Activated CD4-positive, alpha-beta T cell treated with anti-CD3 and anti-CD28 coated beads, Interleukin-2, Interleukin-4, amounts not matched to agents 100 ng/mL and 50 ng/mL, durations not matched to agents 16 hours and 8 hours (primary cell): ENCODE measurements around the gene PPP1CC.
A peak's percentile ranks its signal among the peaks of the same experiment; 100 is the strongest.
"Not testable (repeated sequence)": the region's sequence is repeated elsewhere in the genome, so short reads cannot be mapped to it uniquely, and the experiment has no call there.

Source experiments
- DNase-seq: peaks from one replicate; pipeline ENCODE4 v3.0.0-alpha.2; 2020; ENCODE audit warnings: low spot score

PPP1CC gene

DNA sequence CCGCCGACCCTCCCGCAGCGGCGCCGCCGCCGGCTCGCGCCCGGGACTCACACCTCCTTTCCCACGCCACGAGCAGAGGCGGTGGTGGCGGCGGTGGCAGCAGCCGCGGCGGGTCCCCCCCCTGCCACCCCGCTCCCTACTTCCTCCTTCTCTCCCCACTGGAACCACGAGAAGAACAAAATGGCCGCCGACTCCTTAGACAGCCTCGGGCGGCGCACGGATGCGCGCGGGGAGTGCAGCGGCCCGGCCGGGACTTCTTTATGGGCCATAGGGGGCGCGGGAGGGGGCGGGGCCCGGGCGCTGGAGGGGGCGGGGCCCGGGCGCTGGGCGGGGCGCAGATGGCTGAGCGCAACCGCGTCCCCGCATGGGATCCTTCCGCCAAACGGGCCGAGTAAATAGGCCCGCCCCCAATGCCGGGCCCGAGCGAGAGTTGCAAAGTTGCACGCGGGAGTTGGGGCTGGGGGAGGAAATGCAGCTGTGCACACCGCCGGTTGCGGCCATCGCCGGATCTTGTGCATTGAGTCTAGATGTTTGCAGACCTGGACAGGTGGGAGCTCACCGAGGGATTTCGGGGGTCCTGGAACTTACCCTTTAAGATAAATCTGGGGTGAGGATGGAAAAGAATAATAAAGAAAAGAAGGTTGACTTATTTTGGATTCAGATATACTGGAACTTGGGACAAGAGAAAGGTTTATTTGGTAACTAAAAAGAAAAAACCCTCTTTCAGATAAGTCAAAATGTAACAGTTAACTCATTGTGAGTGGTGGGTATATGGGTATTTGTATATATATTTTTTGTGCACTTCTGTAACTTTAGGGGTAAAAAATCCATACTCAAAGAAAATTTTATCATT, at the start of gene PPP1CC:
Gene PPP1CC, minus strand, starts transcription at position 174 of the 853 bp plus-strand sequence. CDS start 184 bp downstream, outside the sequence.
- peak; percentile 94 for DNase-seq

DNA sequence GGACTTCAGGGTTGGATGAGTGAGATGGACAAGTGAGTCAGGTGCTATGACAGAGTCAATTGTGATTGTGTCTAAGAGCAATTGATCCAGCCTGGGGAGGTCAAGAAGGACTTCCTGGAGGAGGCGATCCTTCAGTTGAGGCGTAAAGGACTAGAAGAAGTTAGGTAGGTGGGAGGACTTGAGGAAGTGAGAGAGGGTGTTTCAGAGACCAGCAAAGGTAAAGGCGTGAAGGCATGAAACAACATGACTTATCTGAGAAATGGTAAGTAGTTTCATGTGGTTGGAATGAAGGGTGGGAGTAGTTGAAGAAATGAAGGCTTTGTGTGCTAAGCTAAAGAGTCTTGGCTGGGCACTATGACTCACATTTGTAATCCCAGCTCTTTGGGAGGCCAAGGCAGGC, 48.9 kb upstream of the PPP1CC start:
- DNase-seq, result no peak

DNA sequence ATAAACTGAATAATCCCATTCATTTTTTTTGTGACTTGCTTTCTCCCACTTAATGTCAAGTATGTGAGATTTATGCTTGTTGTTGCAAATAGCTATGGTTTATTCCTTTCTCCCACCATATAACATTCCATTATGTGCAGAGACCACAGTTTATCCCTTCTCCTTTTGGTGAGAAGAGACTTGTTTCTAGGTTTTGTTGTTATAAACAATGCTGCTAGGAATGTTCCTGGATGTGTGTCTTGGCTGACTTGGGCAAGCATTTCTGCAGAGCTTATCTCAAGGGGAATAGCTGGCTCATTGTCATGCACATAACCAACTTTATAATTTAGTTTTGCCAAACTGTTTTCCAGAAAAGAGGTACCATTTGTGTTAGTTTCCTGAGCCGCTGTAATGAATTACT, 47.6 kb upstream of the PPP1CC start:
- no peak for DNase-seq

DNA sequence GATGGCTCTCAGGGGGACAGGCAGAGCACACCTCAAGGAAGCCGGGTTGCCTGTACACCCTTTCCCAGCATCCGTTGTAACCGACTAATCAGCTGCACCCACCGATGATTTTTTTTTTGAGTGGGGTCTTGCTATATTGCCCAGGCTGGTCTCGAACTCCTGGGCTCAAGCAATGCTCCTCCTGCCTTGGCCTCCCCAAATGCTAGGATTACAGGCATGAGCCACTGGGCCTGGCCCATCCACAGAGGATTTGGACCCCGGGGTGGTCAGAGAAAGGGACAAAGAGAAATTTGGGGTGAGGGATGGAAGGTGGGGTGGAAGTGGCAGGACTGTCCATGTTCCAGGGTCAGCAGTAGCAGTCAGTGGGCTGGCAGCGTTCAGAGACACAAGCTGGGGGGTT, 43.3 kb upstream of the PPP1CC start:
- DNase-seq, result no peak

DNA sequence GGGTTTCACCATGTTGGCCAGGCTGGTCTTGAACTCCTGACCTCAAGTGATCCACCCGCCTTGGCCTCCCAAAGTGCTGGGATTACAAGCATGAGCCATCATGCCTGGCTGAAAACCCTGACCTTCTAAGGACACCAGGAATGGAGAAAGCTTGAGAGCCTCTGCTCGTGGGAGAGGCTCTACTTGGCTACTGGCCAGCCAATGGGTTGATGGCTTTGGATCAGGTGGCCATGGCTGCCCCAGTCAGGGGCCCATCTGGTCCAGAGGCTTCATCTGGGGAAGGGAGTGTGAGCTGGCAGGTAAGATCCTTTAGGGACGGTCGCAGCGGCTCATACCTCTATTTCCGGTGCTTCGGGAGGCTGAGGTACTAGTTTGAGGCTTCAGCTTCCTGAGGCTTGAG, 42.5 kb upstream of the PPP1CC start:
- no peak for DNase-seq

DNA sequence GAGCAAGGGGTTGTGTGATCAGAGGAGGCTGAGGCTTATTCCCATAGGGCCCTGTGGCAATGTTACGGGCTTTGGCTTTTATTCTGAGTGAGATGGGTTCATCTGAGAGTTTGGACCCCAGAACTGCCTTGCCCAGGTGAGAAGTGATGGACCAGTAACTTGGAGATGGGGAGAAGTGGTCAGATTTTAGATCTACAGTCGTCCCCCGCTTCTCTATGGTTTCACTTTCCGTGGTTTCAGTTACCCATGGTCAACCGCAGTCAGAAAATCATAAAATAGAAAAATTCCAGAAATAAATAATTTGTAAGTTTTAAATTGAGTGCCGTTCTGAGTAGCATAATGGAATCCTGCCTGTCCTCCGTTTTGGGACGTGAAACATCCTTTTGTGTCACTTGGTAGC, 40.2 kb upstream of the PPP1CC start:
- DNase-seq, result no peak

DNA sequence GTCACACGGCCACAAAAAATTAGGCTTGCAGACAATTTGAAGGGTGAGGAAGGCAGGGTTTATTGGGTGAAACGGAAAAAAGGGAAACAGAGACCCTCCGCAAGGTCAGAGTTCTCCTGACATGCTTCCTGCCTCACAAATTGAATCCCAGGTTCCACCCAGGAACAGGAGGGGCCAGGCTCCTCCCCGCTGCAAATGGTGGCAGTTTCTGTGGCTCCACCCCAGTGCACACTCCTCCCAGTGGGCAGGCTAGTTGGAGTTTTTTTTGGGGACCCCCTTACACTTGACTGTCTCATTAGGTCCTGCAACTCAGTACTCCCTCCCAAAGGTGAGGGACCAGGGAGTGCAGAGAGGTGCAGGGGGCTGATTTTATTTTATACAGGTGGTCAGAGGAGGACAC, 39.4 kb upstream of the PPP1CC start:
- no peak for DNase-seq

DNA sequence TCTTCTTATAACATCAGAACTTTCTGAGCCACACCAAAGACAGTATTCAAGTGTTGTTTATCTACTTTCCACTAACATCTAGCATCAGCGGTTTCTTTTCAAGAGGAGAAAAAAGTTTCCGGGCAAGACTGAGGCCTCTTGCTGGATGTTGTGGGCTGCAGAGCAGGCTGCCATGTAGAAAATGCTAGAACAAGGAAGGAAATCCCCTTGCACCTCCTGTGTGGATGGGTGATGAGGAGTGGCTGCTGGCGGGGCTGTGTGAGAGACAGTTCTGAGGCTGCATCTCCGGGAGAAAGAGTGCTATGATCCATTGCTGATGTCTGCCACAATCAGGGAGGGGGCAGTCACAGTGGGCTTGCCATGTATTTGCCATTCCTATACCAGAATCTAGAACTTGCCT, 37.8 kb upstream of the PPP1CC start:
- DNase-seq, result peak; percentile 49

DNA sequence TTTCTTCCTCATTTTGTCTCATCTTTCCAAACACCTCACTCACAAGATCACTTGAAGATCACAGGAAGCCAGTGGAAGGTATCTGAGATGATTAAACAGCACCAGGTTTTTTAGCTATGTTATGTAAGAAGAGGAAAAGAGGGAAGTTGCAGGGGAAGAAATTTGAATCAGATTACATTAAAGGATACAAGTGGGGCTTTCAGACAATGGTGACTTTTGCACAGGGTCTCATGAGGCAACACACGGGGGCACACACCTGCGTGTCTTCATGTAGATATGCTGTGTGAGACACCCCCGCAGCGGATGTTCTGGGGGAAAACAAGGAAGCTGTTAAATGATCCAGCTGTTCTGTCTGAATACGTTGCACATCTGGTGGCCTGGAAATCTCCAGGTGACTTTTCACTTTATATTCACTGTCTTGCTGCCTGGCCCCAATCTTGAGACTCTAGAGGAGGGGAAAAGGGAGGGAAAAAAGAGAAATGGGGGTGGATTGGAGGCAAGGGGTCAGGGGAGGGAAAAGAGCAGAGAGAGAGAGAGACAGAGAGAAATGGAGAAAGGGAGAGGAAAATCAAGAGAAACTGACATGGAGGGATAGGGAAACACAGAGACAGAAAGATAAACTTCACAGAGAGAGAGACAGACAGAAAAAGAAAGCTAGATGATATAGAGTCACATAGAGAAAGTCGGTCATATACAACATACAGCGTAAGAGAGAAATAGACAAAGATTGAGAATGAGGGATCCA, 36.3 kb upstream of the PPP1CC start:
- DNase-seq, result no peak

DNA sequence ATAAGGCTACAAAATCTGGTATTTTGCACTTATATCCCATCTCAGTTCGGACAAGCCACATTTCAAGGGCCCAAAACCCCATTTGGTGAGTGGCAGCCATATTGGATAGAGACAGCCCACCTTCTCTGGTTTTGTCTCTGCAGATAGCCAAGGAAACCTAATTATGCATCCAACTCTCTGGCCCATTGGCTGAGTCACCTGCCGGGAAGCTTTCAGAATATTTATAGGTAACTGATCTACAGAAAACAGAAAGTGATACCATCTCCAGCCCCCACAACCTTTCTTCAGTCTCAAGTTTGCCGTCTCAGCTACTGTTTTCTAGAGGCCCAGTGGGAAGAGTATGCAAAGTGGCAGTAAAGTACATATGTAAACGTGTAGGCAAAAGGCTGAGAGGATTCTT, 33.7 kb upstream of the PPP1CC start:
- peak; percentile 83 for DNase-seq

DNA sequence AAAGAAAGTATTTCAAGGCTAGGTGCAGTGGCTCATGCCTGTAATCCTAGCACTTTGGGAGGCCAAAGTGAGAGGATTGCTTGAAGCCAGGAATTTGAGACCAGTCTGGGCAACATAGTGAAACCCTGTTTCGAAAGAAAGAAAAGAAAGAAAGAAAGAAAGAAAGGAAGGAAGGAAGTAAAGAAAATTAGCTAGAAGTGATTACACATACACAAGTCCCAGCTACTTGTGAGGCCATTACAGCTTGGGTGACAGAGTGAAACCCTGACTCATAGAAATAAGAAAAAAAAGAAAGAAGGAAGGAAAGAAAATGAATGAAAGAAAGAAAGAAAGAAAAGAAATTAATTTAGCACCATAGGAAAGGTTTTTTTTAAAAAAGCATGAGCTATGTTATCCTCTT, 33.3 kb upstream of the PPP1CC start:
- no peak for DNase-seq

DNA sequence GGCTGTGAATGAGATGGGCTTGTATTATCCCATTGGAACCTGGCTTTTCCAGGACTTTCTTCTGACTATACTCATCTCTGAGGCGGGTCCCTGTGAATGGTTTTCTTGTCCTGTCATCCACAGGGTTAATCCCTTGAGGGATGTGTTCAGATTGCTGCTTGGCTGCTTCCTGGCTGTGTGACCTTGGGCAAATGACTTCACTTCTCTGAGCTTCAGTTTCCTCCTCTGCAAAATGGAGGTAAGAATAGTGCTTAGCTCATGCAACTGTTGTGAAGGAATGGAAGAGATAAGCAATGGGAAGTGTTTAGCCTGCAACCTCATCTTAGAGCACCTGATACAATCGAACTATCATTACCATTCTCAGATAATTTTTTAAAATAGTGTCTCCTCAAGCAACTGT, 32.1 kb upstream of the PPP1CC start:
- DNase-seq, result no peak

DNA sequence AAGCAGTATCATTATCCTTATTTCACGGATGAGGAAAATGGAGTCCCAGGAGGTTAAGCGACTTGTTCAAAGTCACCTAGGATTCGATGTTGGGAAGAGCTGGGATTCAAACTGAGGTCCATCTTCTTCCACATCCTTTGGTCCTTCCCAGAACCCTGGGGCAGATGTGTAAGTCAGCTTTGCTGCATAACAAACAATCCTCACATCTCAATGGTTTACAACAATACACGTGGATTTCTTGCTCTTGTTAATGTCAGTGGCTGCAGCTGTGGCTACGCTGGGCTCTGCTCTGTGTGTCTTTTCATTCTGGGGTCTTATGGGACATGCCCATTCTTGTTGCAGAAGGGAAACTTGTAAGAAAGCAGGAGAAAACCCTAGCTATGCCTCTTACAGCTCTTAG, 26.3 kb upstream of the PPP1CC start:
- DNase-seq, result no peak

DNA sequence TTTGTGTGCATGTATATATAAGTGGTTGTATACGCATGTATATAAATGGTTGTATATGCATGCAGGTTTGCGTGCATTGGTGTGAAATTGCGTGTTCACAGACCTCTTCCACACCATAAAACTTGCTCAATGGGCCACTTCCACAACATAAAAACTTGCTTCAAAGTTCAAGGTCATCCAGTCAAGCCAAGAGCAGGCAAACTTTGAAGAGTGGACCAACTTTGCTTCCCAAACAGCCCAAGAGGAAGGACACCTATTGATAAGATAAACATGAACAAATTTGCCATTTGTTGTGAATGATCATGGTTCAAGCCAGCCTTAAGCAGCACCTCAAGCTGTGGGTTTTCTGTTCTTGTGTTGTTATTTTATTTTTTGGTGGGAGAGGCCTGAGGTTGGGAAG, 25.2 kb upstream of the PPP1CC start:
- DNase-seq, result no peak

DNA sequence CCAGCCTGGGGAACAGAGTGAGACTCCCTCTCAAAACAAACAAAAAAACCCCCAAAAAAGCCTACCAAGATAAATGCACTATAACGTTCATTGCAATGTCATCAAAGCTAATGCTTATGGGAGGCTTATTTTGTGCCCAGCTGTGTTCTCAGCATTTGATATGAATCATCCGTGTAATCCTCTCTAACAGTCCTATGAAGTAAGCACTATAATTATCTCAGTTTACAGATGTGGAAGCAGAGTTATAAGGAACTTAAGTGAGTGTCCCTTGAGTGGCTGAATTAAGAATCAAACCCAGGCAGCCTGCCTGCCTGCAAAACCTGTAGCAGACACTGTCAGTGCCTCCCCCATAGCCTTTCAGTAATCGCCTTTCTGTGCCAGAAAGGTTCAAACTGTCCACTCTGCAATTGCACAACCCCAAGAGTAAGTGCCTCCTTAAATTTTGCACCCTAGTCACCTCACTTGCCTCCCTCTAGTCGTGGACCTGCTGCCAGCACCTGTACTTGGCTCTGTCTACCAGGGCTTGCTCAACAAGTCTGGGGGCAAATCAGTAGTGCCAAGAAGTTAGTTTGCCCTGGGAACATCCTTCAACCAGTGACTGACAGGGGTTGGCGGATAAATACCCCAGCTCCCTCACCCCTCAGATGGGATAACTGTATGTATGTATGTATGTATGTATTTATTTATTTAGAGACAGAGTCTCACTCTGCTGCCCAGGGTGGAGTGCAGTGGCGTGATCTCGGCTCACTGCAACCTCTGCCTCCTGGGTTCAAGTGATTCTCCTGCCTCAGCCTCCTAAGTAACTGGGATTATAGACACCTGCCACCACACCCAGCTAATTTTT, 23.8 kb upstream of the PPP1CC start:
- DNase-seq, result no peak

DNA sequence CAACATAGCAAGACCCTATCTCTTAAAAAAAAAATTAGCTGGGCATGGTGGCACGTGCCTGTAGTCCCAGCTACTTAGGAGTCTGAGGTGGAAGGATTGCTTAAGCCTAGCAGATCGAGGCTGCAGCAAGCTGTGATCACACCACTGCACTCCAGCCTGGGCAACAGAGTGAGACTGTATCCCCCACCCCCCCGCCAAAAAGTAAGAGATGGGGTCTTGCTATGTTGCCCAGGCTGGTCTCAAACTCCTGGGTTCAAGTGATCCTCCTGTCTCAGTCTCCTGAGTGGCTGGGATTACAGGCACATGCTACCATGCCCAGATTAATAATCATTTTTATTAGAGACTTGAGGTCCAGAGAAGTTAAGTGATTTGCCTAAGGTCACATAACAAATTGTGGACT, 22.9 kb upstream of the PPP1CC start:
- DNase-seq, result not testable (repeated sequence)

DNA sequence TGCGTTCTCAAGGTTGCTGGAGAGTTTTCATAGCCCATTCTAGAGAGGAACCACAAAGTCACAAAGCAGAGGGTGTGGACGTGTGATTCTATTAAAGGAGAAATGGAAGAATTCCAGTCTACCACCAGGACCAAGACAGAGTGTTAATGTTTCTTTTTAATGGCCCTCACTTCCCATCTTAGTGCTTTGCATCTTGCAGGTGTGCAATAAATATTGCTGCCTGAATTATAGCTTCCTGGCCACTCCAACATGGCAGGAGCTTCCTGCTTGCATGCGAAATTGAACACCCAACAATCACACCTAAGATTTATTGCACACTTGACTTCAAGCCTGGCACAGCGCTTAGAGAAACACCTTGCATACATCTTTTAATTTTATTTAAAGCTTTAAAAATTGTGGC, 22.4 kb upstream of the PPP1CC start:
- no peak for DNase-seq

DNA sequence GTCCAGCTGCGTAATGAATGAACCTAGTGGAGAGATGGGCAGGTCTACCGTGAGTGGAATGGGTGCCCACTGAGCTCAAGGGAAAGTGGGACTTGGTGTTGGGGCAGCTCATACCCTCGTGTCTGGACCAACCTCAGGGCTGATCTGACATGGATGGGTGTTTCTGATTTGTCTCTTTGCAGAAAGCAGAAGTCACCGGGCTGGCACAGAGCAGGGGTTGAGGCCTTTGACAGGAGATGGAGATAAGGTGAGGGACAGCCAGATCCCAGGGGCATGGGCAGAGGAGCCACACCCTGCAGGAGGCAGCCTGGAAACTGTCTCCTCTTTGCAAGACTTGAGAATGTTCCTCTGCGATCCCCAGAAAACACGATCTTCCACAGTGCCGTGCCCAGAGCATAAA, 20.9 kb upstream of the PPP1CC start:
- no peak for DNase-seq

DNA sequence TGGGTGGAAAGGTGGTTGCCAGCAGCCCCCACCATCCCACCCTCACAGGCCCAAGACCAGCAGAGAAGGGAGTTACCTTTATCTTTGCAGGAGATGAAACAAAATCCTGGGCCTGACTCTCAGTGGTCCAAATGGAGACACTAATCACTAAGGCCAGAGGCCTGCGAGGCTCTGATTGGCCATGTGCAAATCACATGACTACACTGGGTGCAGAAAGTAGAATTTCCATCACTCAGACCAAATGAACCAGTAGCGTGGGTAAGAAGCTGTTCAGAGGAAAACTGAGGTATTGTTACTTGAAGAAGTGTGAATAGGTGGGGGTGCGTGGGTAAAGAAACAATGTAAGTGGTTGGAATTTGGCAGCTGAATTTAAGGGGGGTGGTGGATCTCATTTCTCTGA, 20.2 kb upstream of the PPP1CC start:
- DNase-seq, result no peak

DNA sequence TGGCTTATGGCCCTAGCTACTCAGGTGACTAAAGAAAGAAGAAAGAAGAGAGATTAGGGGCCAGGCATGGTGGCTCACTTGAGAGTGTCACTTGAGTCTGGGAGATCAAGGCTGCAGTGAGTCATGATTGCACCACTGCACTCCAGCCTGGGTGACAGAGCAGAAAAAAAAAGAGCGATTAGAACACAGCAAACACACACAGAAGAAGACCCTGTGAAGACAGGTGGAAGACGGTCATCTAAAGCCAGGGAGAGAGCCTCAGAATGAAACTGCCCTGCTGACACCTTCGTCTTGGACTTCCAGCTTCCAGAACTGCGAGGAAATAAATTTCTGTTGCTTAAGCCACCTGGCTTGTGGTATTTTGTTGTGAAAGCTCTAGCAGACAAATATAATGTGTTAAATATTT, 17.5 kb upstream of the PPP1CC start:
- no peak for DNase-seq

DNA sequence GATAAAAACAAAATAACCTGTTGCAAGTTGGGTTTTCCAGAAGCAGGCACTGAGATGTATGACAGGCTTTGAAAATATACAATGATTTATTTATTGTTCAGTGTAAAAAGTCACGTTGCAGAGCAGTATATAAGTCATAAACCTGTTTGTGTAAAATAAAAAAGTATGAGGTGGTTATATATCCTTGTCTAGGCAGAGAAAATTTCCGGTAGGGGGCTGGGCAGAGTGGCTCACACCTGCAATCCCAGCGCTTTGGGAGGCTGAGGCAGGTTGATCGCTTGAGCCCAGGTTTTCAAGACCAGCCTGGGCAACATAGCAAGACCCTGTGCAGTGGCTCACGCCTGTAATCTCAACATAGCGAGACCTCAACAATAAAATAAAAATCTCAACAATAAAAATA, 16.2 kb upstream of the PPP1CC start:
- no peak for DNase-seq

DNA sequence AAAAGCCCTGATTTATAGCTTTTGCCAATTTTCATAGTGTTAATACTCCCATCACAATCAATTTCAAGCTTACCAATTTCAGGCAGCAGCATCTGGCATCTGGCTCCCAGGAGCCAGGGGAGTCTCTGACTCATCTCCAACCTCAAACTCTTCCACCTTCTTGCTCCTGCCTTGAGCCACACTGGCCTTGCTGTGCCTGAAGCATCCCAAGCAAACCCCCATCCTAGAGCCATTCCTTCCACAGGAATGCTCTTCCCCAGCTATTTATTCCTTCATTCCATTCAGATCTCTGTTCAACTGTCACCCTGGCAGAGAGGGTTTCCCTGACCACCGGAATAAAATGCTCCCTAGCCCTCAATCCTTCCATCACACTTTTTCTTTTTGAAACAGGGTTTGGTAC, 13.9 kb upstream of the PPP1CC start:
- no peak for DNase-seq
